ENCODE results near the gene IGFBP4. TPM values are rescaled to one million over a fixed set of nuclear protein-coding genes. Genes with fewer than 3 reads are reported as not detected.
"Not testable (repeated sequence)": the region's sequence is repeated elsewhere in the genome, so short reads cannot be mapped to it uniquely, and the experiment has no call there.

Gene IGFBP4
- total RNA-seq, 1 donor from 2014 or later = 142 TPM

GRCh38 chr17:40410082-40410481 is 33.2 kb upstream of the IGFBP4 start:
- FAIRE-seq (no peak), DNase-seq (ENCODE audit: low read depth) (no peak)
- Histone ChIP-seq H2AFZ (ENCODE audit: low read depth, low read length) (no peak overlapping the region), H3K27ac (ENCODE audit: low read depth, low read length) (no peak overlapping the region), H3K79me2 (ENCODE audit: insufficient read depth, low read length) (peaks cover 12% of the 10 kb centered on the region), H3K36me3 (ENCODE audit: insufficient read depth, low read length) (peaks cover 34% of the 10 kb centered on the region), H3K9ac (ENCODE audit: low read length) (no peak overlapping the region), H3K27me3 (ENCODE audit: insufficient read depth, low read length) (no peaks in the 10 kb centered on the region), H3K4me1 (ENCODE audit: insufficient read depth, low read length) (no peaks in the 10 kb centered on the region), H3K4me2 (ENCODE audit: low read length) (no peak overlapping the region), H3K9me3 (ENCODE audit: insufficient read depth, low read depth, low read length) (no peaks in the 10 kb centered on the region), H3K4me3 (ENCODE audit: insufficient read depth, low read depth, low read length) (no peak overlapping the region), H4K20me1 (ENCODE audit: insufficient read depth, low read length) (no peaks in the 10 kb centered on the region)
- H3K4me1 Mint-ChIP-seq (ENCODE audit: low read depth, unreplicated experiment) = no peaks in the 10 kb centered on the region
- no peak for TF ChIP-seq CTCF (IDR thresholded peaks at IDR 0.05; ENCODE audit: insufficient read depth, low read depth, low read length)
- no peak for TF ChIP-seq EZH2 (IDR thresholded peaks at IDR 0.05; ENCODE audit: insufficient read depth, low read length)
- no peaks in the 10 kb centered on the region for H3K36me3 Mint-ChIP-seq (ENCODE audit: low read depth, unreplicated experiment)
- H3K9me3 Mint-ChIP-seq (ENCODE audit: unreplicated experiment) = no peaks in the 10 kb centered on the region
- no peaks in the 10 kb centered on the region for H3K27me3 Mint-ChIP-seq (ENCODE audit: low read depth, unreplicated experiment)
- H3K27ac Mint-ChIP-seq (ENCODE audit: unreplicated experiment) = no peak overlapping the region
- no peak overlapping the region for H3K4me3 Mint-ChIP-seq (ENCODE audit: unreplicated experiment)

DNA sequence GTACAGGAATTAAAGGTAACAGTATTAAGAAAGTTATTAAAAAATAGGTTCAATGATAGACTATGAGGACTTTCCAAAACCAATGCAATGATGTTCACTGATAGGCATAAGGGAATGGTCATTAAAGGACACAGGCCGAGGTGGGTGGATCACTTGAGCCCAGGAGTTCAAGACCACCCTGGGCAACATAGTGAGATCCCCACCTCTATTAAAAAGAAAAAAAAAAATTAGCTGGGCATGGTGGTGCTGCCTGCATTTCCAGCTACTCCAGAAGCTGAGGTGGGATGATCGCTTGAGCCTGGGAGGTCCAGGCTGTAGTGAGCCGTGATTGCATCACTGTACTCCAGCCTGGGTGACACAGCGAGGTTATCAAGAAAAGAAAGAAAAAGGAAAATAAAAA is 31.4 kb upstream of the IGFBP4 start:
- H3K27ac ChIP-seq (ENCODE audit: low read depth, low read length) = no peak overlapping the region
- peaks cover 30% of the 10 kb centered on the region for H3K36me3 ChIP-seq (ENCODE audit: insufficient read depth, low read length)
- H3K4me2 ChIP-seq (ENCODE audit: low read length) = no peak overlapping the region
- H3K27me3 ChIP-seq (ENCODE audit: insufficient read depth, low read length) = no peaks in the 10 kb centered on the region
- no peak overlapping the region for H3K4me3 ChIP-seq (ENCODE audit: insufficient read depth, low read depth, low read length)
- DNase-seq (ENCODE audit: low read depth) (no peak), FAIRE-seq (no peak)
- no peak overlapping the region for H3K9ac ChIP-seq (ENCODE audit: low read length)
- TF ChIP-seq EZH2 (IDR thresholded peaks at IDR 0.05; ENCODE audit: insufficient read depth, low read length) = no peak
- TF ChIP-seq CTCF (IDR thresholded peaks at IDR 0.05; ENCODE audit: insufficient read depth, low read depth, low read length) = no peak
- Mint-ChIP-seq H3K36me3 (ENCODE audit: low read depth, unreplicated experiment) (no peaks in the 10 kb centered on the region), H3K4me1 (ENCODE audit: low read depth, unreplicated experiment) (no peaks in the 10 kb centered on the region), H3K27me3 (ENCODE audit: low read depth, unreplicated experiment) (no peaks in the 10 kb centered on the region), H3K4me3 (ENCODE audit: unreplicated experiment) (no peak overlapping the region), H3K9me3 (ENCODE audit: unreplicated experiment) (no peaks in the 10 kb centered on the region), H3K27ac (ENCODE audit: unreplicated experiment) (no peak overlapping the region)
- H3K4me1 ChIP-seq (ENCODE audit: insufficient read depth, low read length) = peaks cover 8% of the 10 kb centered on the region
- H4K20me1 ChIP-seq (ENCODE audit: insufficient read depth, low read length) = no peaks in the 10 kb centered on the region
- no peak overlapping the region for H2AFZ ChIP-seq (ENCODE audit: low read depth, low read length)
- H3K9me3 ChIP-seq (ENCODE audit: insufficient read depth, low read depth, low read length) = no peaks in the 10 kb centered on the region
- H3K79me2 ChIP-seq (ENCODE audit: insufficient read depth, low read length) = peaks cover 29% of the 10 kb centered on the region

DNA sequence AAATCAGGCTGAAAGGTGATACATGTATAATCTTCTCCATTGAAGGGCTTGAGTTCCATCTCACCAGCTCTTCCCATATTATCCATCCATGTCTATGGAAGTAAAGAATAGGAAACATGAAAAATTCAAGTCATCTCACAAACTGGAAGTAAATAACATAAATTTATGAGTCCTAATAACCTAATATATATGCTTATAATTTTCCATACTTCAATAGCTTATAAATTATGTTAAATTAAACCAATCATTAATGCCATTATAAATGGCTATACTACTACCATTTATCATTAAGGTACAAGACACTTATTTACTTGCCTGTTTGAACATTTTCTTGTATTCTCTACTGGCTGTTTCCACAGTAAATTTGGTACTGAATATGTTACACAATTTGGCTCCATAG is 30.4 kb upstream of the IGFBP4 start:
- FAIRE-seq (no peak), DNase-seq (ENCODE audit: low read depth) (no peak)
- TF ChIP-seq CTCF (IDR thresholded peaks at IDR 0.05; ENCODE audit: insufficient read depth, low read depth, low read length) = no peak
- TF ChIP-seq EZH2 (IDR thresholded peaks at IDR 0.05; ENCODE audit: insufficient read depth, low read length) = no peak
- Histone ChIP-seq H2AFZ (ENCODE audit: low read depth, low read length) (no peak overlapping the region), H3K36me3 (ENCODE audit: insufficient read depth, low read length) (peaks cover 25% of the 10 kb centered on the region), H3K9me3 (ENCODE audit: insufficient read depth, low read depth, low read length) (no peaks in the 10 kb centered on the region), H4K20me1 (ENCODE audit: insufficient read depth, low read length) (no peaks in the 10 kb centered on the region), H3K4me2 (ENCODE audit: low read length) (no peak overlapping the region), H3K27me3 (ENCODE audit: insufficient read depth, low read length) (no peaks in the 10 kb centered on the region), H3K27ac (ENCODE audit: low read depth, low read length) (no peak overlapping the region), H3K79me2 (ENCODE audit: insufficient read depth, low read length) (peaks cover 38% of the 10 kb centered on the region), H3K9ac (ENCODE audit: low read length) (no peak overlapping the region), H3K4me3 (ENCODE audit: insufficient read depth, low read depth, low read length) (no peak overlapping the region), H3K4me1 (ENCODE audit: insufficient read depth, low read length) (peaks cover 9% of the 10 kb centered on the region)
- H3K27me3 Mint-ChIP-seq (ENCODE audit: low read depth, unreplicated experiment) = no peaks in the 10 kb centered on the region
- no peak overlapping the region for H3K27ac Mint-ChIP-seq (ENCODE audit: unreplicated experiment)
- no peaks in the 10 kb centered on the region for H3K36me3 Mint-ChIP-seq (ENCODE audit: low read depth, unreplicated experiment)
- no peaks in the 10 kb centered on the region for H3K9me3 Mint-ChIP-seq (ENCODE audit: unreplicated experiment)
- H3K4me1 Mint-ChIP-seq (ENCODE audit: low read depth, unreplicated experiment) = no peaks in the 10 kb centered on the region
- H3K4me3 Mint-ChIP-seq (ENCODE audit: unreplicated experiment) = no peak overlapping the region

GRCh38 chr17:40414312-40414711 is 28.9 kb upstream of the IGFBP4 start:
- FAIRE-seq; H3K27ac ChIP-seq (ENCODE audit: low read depth, low read length); H3K9me3 ChIP-seq (ENCODE audit: insufficient read depth, low read depth, low read length); H3K4me1 Mint-ChIP-seq (ENCODE audit: low read depth, unreplicated experiment); H2AFZ ChIP-seq (ENCODE audit: low read depth, low read length); H3K9ac ChIP-seq (ENCODE audit: low read length); H3K27ac Mint-ChIP-seq (ENCODE audit: unreplicated experiment); H3K36me3 Mint-ChIP-seq (ENCODE audit: low read depth, unreplicated experiment); H3K4me3 ChIP-seq (ENCODE audit: insufficient read depth, low read depth, low read length); H4K20me1 ChIP-seq (ENCODE audit: insufficient read depth, low read length); H3K27me3 ChIP-seq (ENCODE audit: insufficient read depth, low read length); H3K27me3 Mint-ChIP-seq (ENCODE audit: low read depth, unreplicated experiment); H3K4me2 ChIP-seq (ENCODE audit: low read length); H3K4me3 Mint-ChIP-seq (ENCODE audit: unreplicated experiment); DNase-seq (ENCODE audit: low read depth); H3K9me3 Mint-ChIP-seq (ENCODE audit: unreplicated experiment): not testable (repeated sequence)
- Histone ChIP-seq H3K36me3 (ENCODE audit: insufficient read depth, low read length) (peaks cover 23% of the 10 kb centered on the region), H3K79me2 (ENCODE audit: insufficient read depth, low read length) (peaks cover 38% of the 10 kb centered on the region), H3K4me1 (ENCODE audit: insufficient read depth, low read length) (peaks cover 13% of the 10 kb centered on the region)

Measured in astrocyte (in vitro differentiated cells and primary cell).